ENCODE measurements around the gene DOCK8. TPM values are rescaled to one million over a fixed set of nuclear protein-coding genes. Genes with fewer than 3 reads are reported as not detected.

DOCK8 gene
- total and polyA plus RNA-seq, 2 of the 4 experiments (the other 2 are of a cell fraction): not detected

DNA sequence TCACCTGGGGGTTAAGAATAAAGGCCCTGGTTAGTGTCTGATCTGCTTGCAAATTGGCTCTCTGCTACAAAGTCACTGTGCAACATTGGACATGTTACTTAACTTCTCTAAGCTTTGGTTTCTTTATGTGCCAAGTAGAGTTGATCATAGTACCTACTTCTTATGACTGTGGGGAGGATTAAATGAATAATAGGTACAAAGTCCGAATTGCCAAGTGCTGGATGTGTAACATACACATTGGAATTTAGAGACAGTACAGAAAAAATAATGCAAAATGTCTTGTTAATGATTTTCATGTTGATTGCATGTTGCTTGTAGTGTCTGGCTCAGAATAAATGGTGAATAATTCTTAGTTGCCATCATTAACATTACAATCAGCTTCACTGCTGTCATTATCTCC lies 2.2 kb downstream of the DOCK8 start:
- Histone ChIP-seq H2BK5ac (ENCODE audit: low read depth, low read length, poor library complexity, severe bottlenecking) (no peak overlapping the region), H3K79me1 (ENCODE audit: low read depth in 1 of 2, low read length in 2 of 2) (no peaks in the 10 kb centered on the region), H4K20me1 (ENCODE audit: insufficient read depth, low read length) (no peaks in the 10 kb centered on the region), H2AK9ac (replicated peaks; ENCODE audit: low read depth, low read length, poor library complexity) (no peak overlapping the region), H4K91ac (ENCODE audit: insufficient read depth, low read depth, low read length) (no peak overlapping the region), H2BK20ac (ENCODE audit: low read depth, low read length) (no peak overlapping the region), H2BK120ac (ENCODE audit: low read depth, low read length) (no peak overlapping the region), H2AK5ac (ENCODE audit: low read depth, low read length) (no peak overlapping the region), H3K9me3 (ENCODE audit: control insufficient read depth, insufficient read depth, low read length) (no peaks in the 10 kb centered on the region), H2AFZ (replicated peaks; ENCODE audit: low read length, poor library complexity) (no peak overlapping the region), H3K23ac (ENCODE audit: low read depth, low read length) (no peak overlapping the region), H2BK15ac (ENCODE audit: low read depth, low read length) (no peak overlapping the region), H3K27me3 (ENCODE audit: control insufficient read depth, insufficient read depth, low read length) (peaks cover 28% of the 10 kb centered on the region), H3K9me1 (ENCODE audit: insufficient read depth, low read length) (no peaks in the 10 kb centered on the region), H3K4me2 (ENCODE audit: low read depth, low read length) (no peak overlapping the region), H4K8ac (ENCODE audit: low read depth in 2 of 2, low read length in 2 of 2) (no peak overlapping the region), H3K56ac (ENCODE audit: extremely low read depth, insufficient read depth, low read length) (no peak overlapping the region), H3K9ac (ENCODE audit: low read depth, low read length) (no peak overlapping the region), H3K4ac (ENCODE audit: low read depth, low read length) (no peak overlapping the region), H3K36me3 (ENCODE audit: control insufficient read depth, insufficient read depth, low read length) (no peaks in the 10 kb centered on the region), H3K14ac (replicated peaks; ENCODE audit: low read depth, low read length) (no peak overlapping the region), H3K27ac (ENCODE audit: insufficient read depth, low read length) (no peak overlapping the region), H4K5ac (ENCODE audit: low read depth, low read length) (no peak overlapping the region), H3K4me3 (ENCODE audit: insufficient read depth, low read depth, low read length) (no peak overlapping the region), H3K18ac (ENCODE audit: low read depth, low read length) (no peak overlapping the region), H3K4me1 (ENCODE audit: control insufficient read depth, insufficient read depth, low read length) (no peaks in the 10 kb centered on the region)
- no TSS peak for BruUV-seq (replicated peaks)
- TF ChIP-seq RAD21 (IDR thresholded peaks at IDR 0.05; ENCODE audit: low read length): no peak
- no peak for TF ChIP-seq POLR2A (IDR thresholded peaks at IDR 0.05; ENCODE audit: low read depth, low read length)
- no peak for TF ChIP-seq RFX5 (IDR thresholded peaks at IDR 0.05; ENCODE audit: low read depth, low read length)
- no peak for TF ChIP-seq NFE2L2 (IDR thresholded peaks at IDR 0.05; ENCODE audit: low read depth, low read length)
- no peak for TF ChIP-seq FOS (IDR thresholded peaks at IDR 0.05; ENCODE audit: low read depth, low read length)
- no peak for TF ChIP-seq RCOR1 (IDR thresholded peaks at IDR 0.05; ENCODE audit: insufficient replicate concordance, low read length)
- no peak for TF ChIP-seq ELK1 (IDR thresholded peaks at IDR 0.05; ENCODE audit: borderline replicate concordance, low read depth, low read length)
- ATAC-seq (ENCODE audit: low read depth) (no peak), DNase-seq (no peak)
- intact Hi-C loops (cut with micrococcal nuclease): no loop called here
- WGBS, 2 experiments (ENCODE audit: extremely low coverage in 2 of 2, insufficient read length in 1 of 2): no CpG with 5 or more reads among the region's 1 CpG
- in situ Hi-C loops (cut with MboI; ENCODE audit: low sequenced_read_pairs): no loop called here
- dilution Hi-C loops (cut with HindIII; ENCODE audit: low sequenced_read_pairs, unreplicated experiment): no loop called here
- POLR2A ChIA-PET (ENCODE audit: unreplicated experiment): no interaction called here
- CTCF ChIA-PET: no interaction called here
